GM21737 (cell line): ENCODE data around the gene JOSD1.

Experiments used
- ATAC-seq: cut with Tn5 transposase; IDR thresholded peaks from one replicate; pipeline ENCODE4 v1.9.1; 2021; ENCODE audit warnings: mild to moderate bottlenecking, moderate library complexity; ENCODE audit not compliant: unreplicated experiment

JOSD1 gene

DNA sequence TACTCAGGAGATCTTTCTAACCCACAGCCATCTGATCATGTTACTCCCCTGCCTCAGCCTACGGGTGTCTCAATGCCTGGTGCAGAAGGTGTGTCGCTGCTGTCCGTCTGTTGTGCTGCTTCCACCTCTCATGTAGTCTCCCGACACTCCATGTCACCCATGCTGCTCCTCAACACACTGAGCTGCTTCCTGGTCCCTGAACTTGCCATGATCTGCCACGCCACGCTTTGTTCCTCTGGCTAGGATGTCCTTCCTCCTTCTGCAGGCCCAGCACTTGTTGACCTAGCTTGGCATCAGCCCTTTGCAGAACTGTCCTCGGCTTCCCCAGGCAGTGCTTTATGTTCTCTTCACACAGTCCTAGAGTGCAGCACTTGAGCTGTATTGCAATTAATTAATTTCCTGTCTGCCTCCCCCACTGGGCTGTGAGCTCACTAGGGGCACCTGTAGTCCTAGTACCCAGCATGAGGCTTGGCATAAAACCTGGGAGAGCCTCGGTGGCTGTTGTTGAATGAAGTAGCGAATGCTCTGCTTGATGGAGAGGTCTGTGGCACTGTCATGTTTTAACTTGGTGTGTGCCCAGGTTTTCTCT, 14.5 kb upstream of the JOSD1 start:
- ATAC-seq, result no peak

DNA sequence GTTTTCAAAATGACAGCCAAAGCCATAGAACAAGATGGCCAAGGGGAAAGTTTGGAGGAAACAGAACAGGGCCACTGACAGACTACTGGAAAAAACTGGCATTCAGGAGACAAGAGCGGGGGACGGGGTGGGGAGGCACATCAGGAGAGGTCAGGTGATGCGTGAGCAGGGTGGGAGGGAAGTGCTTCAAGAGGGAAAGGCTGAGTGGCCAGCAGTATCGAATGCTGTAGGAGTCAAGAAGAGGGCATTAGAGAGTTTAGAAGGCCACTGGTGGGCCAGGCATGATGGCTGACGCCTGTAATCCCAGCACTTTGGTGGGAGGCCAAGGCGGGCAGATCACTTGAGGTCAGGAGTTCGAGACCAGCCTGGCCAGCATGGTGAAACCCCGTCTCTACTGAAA, 13.2 kb upstream of the JOSD1 start:
- ATAC-seq, result no peak

DNA sequence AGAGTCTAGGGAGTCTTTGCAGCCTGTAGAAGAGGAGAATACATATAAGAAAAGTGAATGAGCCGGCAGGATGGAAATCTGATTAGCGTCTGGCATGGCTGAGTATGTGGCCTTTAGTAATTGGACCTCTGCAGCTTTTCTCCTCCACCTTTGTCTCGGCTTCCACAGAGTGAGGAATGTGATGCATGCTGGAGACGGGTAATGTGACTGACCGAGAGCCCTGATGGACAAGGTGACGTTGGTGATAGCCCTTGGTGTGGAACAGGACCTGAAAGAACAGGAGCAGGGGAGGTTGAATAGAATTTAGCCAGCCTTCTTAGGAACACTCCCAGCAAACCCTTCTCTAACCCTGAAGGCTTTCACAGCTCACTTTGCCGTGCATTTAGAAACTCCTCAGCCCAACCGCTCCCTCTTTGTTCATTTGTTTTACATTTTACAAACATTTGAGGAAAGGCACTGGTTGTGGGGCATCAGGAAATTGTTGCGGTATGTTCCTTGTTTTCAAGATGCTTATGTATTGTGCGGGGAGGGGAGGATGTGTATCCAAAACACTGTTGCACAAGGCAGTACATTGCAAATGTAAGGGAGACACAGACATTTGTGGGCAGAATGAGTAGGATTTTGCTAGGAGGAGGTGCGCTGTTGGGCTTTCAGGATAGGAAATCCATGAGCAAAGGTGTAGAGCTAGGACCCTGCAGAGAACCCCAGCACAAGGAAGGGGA, 11.9 kb upstream of the JOSD1 start:
- ATAC-seq, result no peak

DNA sequence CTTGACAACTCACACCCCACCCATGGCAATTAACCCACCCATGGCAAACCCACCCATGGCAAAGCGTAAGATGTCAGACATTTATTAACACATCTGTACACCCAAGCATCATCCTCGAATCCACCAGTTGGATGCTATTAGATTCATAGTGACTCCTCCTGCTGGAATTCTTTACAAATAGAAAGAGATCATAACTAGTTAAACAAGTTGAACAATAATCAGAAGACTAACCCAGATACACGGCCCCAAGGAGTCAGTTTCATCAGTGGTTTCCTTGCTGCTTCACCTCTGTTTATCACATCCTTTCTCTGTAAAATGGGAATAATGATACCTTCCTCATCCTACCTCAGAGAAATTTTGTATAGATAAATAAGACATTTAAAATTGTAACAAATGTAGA, 10.1 kb upstream of the JOSD1 start:
- ATAC-seq, result no peak

DNA sequence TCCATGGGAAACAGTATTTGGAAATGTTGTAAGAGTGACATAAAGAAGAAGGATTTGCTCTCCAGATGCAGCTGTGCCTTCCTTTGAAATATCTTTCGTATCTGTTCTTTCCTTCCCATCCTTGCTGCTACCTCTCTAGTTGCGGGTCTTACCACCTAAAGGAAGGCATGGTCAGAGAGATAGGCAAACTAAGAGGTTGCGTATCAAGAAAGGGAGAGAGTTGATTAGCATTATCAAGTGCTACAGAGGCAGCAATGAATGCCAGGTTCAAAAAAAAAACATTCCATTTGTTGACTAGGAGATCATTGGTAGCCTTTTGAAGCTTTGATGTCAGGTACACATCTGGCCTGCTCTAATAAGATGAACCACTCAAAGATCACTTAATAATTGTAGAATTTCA, 9.6 kb upstream of the JOSD1 start:
- no peak for ATAC-seq

DNA sequence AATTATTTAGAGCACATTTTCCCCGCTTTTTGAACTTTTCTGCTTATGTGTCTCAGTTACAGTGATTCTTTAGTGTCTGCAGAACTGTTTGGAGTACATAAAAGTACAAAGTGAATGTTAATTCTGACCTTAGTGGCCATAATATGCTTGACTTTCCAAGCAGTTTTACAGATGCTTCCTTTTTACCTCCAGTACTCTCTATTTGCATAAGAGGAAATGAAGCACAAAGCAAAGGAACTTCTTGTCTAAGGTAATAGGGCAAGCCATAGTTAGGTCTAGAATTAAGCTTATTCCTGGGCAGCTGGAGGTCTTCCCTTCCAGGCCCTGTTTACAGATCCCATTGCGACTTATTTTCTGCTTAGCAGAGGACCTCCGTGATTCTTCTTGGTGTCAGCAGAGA, 8.6 kb upstream of the JOSD1 start:
- no peak for ATAC-seq

DNA sequence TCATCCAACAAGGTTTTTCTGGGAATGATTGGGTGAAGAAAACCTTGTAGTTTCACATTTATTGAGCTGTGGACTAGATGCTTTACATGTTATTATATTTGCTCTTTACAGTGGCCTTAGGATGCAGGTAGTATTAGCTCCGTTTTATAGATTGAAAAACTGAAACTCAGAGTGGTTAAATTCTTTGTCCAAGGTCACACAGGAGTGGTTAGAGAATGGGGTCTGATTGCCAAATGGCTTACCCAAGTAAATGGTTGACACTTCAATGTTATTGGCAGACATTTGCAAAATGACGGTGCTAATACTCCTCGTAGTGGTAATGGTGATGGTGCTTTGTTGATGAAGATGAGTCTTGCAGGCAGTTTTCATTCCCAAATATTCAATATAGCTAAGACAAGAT, 7.2 kb upstream of the JOSD1 start:
- no peak for ATAC-seq

DNA sequence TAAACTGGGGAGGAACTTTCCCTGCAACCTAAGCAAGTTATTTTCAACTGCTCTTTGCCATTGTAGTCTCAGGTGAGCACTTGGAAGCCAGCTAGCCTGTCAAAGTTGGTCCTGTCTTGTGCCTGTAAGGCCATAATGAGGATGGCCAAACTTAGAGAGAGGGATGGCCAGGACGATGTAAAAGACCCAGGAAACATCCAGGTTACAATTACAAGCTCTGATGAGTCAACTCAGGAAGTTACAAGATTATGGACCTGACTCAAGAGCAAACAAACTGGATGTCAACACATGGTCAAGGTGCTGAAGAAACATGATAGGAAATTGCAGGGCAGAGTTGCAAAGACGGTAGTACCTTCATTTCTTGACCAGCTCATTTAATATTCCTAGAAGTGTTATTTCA, 6.6 kb upstream of the JOSD1 start:
- ATAC-seq, result no peak

DNA sequence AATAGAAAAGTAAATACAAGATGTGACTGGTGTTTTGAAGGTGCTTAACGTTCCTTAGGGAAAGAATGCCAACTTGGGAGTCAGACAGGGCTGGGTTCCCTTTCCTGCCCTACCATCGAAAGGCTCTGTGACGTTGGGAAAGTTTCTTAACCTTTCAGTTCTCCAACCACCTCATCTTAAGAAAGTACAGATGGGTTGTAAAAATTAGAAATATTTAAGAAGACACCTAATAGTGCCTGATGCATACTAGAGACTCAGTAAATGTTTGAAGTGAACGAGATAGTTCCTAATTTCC, 6.1 kb upstream of the JOSD1 start:
- no peak for ATAC-seq

DNA sequence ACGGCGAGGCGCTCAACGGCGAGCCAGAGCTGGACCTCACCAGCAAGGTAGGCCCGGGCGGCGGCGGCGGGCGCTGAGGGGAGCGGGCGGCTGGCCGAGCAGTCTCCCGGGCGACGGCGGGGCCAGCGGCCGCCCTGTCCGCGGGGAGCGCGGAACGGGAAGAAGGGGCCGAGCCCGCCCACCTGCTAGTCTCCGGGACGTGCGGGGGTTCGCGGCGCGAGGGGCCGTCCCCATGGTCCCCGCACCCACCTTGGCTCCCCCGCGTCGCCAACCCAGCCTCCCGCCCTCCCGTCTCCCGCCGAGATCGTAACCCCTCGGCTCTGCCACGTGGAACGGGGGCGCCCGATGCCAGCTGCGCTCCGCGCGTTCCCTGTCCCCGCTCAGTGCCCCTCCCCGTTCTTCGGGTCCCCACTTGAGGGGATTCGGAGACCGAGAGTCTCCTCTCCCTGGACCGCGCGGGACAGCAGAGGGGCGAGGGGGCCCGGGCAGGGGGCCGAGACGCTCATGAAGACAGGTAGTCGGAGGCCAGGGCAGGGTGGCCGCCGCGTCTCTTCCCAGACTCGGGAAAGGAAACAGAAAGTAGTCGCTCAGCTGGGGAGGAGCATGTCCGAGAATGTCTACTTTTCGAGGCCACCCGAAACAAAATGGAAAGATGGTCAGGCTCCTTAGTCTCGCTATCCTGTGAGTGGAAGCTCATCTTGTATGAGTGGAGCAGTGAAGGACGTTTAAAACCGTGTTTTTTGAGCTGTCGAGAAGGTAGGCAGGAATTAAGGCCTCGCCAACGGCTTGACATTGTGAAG, 5.6 kb upstream of the JOSD1 start:
- no peak for ATAC-seq

DNA sequence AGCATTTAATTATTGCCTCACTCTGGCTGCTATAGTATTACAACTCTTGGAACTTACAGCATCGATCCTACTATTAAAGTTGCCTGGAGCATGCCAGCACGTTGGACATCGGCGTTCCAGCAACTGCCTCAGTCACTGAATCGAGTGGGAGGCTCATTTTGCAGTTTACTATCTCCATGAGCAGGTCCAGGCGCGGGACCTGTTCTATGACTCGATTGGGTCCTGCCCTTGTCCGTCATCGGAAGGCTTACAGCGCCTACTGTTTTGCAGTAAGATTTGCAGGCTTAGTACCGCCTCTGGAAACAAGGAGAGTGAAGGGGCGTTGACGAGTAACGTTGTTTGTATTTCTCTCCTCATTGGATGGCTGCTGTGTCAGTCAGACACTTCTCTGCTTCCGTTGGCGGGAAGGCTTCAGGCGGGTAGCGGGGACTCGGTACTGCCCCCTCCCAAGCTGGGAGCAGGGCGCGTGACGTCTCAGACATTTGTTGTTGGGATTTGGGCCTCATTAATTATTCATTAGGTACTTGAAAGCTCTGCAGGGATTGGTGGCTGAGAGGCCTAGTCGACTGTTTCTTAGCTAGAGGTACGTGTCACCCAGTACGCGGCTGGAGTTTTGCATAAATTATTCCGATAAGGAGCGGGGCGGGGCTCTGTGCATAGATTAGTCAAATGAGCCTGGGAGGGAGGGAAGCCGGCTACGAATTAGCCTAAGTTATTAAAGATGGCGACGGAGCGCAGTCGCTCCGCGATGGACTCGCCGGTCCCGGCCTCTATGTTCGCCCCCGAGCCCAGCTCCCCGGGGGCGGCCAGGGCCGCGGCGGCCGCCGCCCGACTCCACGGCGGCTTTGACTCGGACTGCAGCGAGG, 4.7 kb upstream of the JOSD1 start, which contains the start of gene GTPBP1:
Gene GTPBP1 (plus strand): TSS at position 710 of the 866 bp plus-strand sequence. CDS start 12 bp downstream, at position 722.
- ATAC-seq, result peak; percentile 66

DNA sequence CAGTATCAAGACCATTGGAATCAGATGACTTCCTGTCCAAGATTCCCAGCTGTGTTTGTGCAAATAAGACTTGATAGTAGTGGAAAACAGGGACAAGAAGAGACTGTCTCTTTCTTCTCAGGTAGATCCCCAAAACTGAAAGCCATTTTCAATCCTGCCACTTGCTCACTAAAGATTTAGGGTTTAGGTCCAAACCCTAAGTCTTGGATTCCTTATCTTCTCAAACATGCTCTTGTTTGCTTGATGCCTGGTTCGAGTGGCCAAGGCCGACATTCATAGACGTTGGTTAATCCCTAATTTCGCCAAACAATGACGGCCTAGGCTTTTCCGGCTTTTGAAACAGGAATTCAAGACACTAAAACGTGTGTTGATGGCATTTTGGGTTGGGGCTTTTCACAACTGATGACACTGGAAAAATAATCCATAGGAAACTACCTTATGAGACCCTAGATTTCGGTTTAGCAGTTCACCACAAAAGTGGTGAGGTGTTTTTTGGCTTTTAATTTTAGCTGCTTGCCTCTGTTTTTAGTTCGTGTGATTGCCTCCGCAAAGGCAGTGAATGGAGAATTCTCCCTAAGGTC, 4.0 kb upstream of the JOSD1 start:
- ATAC-seq, result no peak

DNA sequence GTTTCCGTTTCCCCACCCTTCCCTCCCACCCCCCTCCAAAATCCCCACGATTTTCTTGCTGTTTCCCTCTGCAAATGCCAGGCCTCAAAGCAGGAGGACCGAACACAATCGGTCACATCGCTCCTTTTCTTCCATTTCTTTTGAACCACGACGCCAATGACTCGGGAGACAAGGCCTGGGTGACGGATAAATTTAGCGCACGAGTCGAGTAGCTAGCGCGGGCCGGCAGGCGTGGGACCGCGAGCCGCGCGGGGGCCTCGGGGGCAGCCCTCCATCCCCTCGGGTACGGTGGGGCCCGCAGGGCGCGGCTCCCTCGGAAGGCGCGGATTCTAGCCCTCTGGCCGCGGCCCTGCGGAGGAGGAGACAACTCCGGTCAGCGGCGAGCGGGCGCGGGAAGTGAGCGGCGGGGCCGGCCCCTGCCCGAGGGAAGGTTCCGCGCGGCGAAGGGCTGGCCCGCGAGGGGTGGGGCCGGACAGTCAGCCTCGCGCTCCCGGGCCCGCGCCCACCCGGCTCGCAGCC, 414 bp downstream of the JOSD1 start:
- ATAC-seq, result peak; percentile 20

DNA sequence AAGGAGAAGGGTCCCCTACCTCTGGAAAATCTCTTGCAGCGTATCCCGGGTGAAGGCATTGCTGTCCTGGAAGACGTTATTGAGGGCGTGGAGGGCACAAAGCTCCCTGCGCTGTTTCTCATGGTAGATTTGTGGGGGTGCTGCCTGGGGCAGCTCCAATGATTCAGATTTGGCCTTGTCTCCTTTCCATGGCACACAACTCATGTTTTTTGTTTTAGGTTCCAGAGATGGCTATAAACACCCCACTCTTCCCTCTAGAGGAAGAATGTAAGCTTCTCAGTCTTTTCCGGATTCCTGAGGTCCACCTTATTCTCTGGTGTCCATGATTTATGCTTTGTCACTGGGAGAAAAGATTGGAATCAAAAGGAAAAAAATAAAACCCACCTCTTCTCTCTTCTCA, 959 bp downstream of the JOSD1 start:
- no peak for ATAC-seq

DNA sequence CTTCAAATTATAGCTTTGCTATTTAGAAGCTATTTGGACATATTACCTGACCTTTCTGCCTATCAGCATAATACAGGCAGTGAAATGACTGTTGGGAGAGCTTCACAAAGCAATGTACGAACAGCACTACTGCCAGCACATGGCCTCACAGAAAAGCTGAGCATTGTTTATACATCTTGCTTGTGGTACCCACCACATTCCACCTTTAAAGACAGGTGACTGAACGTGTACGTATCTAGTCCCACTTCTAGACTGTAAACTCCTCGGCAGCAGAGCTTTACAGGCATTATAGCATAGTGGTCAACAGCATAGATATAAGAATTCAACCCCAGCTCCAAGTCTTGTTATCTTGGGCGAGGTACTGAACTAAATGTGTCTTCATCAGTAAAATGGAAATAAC, 1.6 kb downstream of the JOSD1 start:
- ATAC-seq, result no peak

DNA sequence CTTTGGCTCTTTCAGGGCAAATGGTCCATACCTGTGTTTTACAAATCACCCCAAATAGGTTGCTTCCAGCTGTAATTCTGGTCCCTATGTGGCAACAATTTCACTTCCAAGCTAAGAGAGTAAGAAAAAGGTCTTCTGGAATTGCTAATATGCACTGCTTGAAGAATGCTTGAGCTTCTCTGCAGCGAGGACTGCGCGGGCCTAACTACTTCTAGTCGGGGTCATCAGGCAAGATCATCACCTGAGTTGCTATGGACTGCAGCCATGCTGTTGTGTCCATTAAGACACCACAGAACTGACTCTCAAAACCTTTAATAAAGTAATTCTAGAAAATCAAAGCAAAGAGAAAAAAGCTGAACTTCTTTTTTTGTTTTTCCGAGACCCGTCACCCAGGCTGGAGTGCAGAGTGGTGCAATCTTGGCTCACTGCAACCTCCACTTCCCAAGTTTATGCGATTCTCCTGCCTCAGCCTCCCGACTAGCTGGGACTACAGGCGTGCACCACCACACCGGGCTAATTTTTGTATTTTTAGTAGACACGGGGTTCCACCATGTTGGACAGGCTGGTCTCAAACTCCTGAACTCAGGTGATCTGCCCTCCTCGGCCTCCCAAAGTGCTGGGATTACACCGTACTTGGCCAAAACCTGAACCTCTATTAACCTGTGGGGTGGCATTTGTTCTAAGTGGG, 2.2 kb downstream of the JOSD1 start:
- no peak for ATAC-seq

DNA sequence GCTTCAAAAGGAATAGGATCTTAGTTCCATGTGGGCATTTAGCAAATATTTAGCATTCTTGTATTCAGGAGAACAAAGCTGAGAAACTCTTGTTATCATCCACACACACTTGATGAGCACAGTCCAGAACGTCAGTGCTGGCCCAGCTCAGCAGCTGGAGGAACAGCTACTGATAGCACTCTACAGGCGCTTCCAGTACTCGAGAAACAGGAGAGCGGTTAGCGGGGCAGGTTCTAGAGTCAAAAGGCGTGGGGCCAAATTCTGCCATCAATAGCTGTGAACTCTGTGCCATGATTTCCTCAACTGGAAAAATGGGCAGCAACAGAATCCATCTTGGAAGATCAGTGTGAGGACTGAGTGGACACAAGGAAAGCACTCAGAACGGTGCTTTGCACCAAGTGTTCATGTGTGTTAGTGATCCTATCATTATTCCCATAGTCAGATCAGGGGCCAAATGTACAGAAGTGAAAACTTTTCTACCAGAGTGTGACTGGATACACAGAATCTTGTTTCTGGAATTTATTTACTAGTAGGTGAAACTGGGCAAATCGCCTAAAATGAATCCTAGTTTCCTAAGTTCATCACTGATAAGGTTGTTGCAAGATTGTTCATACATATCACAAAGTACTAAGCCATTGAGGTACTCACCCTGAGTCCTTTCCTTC, 3.2 kb downstream of the JOSD1 start:
- ATAC-seq, result no peak

DNA sequence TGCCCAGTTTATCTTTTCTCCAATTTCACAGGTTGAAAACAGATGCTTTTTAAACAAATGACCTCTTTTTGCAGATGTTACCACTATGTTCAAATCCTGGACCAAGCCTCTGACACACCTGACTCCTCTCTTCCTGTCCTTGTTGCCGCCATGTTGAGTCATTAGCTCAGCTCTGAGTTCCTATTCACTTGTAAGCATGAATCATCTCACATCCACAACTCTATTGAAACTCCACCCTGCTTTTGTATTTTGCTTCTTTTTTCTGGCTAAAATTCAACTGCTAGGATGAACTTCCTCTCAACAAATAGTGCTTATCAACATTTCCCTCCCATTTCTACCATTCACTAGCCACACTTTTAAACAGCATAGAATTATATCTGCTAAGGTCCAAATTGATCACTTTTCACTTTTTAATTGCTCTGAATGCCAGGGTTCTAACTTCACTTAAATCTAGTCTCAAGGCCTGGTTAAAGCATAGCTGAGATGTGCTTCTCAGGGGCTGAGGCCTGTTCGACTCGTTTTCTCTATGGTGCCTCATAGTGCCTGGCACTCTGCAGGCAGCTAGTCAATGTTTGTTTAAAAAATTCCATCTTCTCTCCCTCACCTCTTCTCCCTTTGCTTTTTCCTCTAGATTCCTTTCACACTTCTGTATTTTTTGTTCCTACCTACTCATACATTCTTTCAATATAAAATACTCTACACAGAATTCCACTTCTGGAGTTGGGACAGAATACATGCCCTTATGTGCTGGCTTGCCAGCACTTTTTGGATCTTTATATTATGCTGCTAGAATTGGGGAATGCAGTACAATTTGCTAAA, 3.9 kb downstream of the JOSD1 start:
- ATAC-seq, result no peak

DNA sequence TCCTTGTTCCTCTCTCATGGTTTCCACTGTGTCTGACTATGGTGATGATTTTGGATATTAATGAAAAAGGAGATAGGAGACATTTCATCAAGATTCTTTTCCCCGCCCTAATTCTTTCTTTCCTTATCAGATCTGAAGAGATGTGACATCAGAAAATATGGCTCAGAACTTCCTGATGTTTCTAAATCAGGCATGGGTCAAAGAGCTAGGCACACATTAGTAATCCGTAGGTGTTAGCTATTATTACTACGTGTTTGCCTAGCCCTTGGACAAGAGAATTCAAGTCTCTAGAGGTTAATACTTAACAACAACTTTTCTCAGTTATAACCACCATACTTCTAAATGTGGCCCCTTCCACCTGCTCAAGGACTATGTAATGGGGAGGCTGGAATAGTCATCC, 5.8 kb downstream of the JOSD1 start:
- ATAC-seq, result no peak
